Trophoblast cell (in vitro differentiated cells and primary cell): ENCODE results near the gene ATP6V0D1.
A peak's percentile ranks its signal among the peaks of the same experiment; 100 is the strongest.

Experiments used
- DNase-seq, 2 donors: peaks; one replicate each; pipeline ENCODE4 v3.0.0-alpha.2; 2016
- H2AFZ ChIP-seq: 2 replicates; pipeline ENCODE4 v1.6.1; 2013; ENCODE audit warnings: low read length, moderate library complexity, mild to moderate bottlenecking; ENCODE audit not compliant: insufficient read depth, poor library complexity
- H2AK5ac ChIP-seq: 2 replicates; pipeline ENCODE4 v1.6.1; 2013; ENCODE audit warnings: mild to moderate bottlenecking, low read length
- H2BK120ac ChIP-seq: 2 replicates; pipeline ENCODE4 v1.6.1; 2013; ENCODE audit warnings: low read length, mild to moderate bottlenecking, moderate library complexity; ENCODE audit not compliant: insufficient read depth, poor library complexity
- H2BK12ac ChIP-seq: 2 replicates; pipeline ENCODE4 v1.6.1; 2013; ENCODE audit warnings: mild to moderate bottlenecking, low read length, moderate library complexity
- H2BK5ac ChIP-seq: 2 replicates; pipeline ENCODE4 v1.6.1; 2013; ENCODE audit warnings: low read length, low read depth, moderate library complexity, mild to moderate bottlenecking; ENCODE audit not compliant: poor library complexity
- H3K14ac ChIP-seq: 2 replicates; pipeline ENCODE4 v1.6.1; 2013; ENCODE audit warnings: mild to moderate bottlenecking, low read length
- H3K18ac ChIP-seq: 2 replicates; pipeline ENCODE4 v1.6.1; 2013; ENCODE audit warnings: mild to moderate bottlenecking, low read length
- H3K23ac ChIP-seq: 2 replicates; pipeline ENCODE4 v1.6.1; 2013; ENCODE audit warnings: low read length
- H3K27ac ChIP-seq: 2 replicates; pipeline ENCODE4 v1.5.1; 2013; ENCODE audit warnings: low read depth, mild to moderate bottlenecking, inconsistent platforms, low read length, moderate library complexity
- H3K27me3 ChIP-seq: 2 replicates; pipeline ENCODE4 v1.6.1; 2013; ENCODE audit warnings: inconsistent platforms, mild to moderate bottlenecking, low read length, moderate library complexity; ENCODE audit not compliant: insufficient read depth
- H3K36me3 ChIP-seq, 2 experiments: 1 replicate in 1 of 2; 2 replicates in 1 of 2; pipeline ENCODE4 v1.6.1; 2013; ENCODE audit warnings: low read length in 2 of 2, mild to moderate bottlenecking in 2 of 2, moderate library complexity in 1 of 2; ENCODE audit not compliant: insufficient read depth in 2 of 2, control insufficient read depth in 1 of 2
- H3K4ac ChIP-seq: 2 replicates; pipeline ENCODE4 v1.6.1; 2013; ENCODE audit warnings: low read depth, mild to moderate bottlenecking, low read length, moderate library complexity
- H3K4me1 ChIP-seq, 2 experiments: 1 replicate in 1 of 2; 2 replicates in 1 of 2; pipeline ENCODE4 v1.6.1; 2013; ENCODE audit warnings: low read length in 2 of 2, mild to moderate bottlenecking in 2 of 2, moderate library complexity in 1 of 2; ENCODE audit not compliant: insufficient read depth in 2 of 2, control insufficient read depth in 1 of 2
- H3K4me2 ChIP-seq: 2 replicates; pipeline ENCODE4 v1.6.1; 2013; ENCODE audit warnings: inconsistent platforms, mild to moderate bottlenecking, low read length, moderate library complexity
- H3K4me3 ChIP-seq: 2 replicates; pipeline ENCODE4 v1.5.1; 2013; ENCODE audit warnings: mild to moderate bottlenecking, low read depth, low read length, inconsistent platforms
- H3K79me1 ChIP-seq: one replicate; pipeline ENCODE4 v1.6.1; 2013; ENCODE audit warnings: low read length
- H3K79me2 ChIP-seq: 2 replicates; pipeline ENCODE4 v1.6.1; 2013; ENCODE audit warnings: low read length, mild to moderate bottlenecking; ENCODE audit not compliant: control insufficient read depth, insufficient read depth, poor library complexity
- H3K9ac ChIP-seq: 2 replicates; pipeline ENCODE4 v1.6.1; 2013; ENCODE audit warnings: mild to moderate bottlenecking, low read length
- H3K9me3 ChIP-seq: 2 replicates; pipeline ENCODE4 v1.6.1; 2013; ENCODE audit warnings: low read depth, mild to moderate bottlenecking, control low read depth, inconsistent platforms, low read length; ENCODE audit not compliant: insufficient read depth
- H4K12ac ChIP-seq: 2 replicates; pipeline ENCODE4 v1.6.1; 2013; ENCODE audit warnings: low read depth, mild to moderate bottlenecking, low read length, moderate library complexity
- H4K8ac ChIP-seq: 2 replicates; pipeline ENCODE4 v1.6.1; 2013; ENCODE audit warnings: low read depth, mild to moderate bottlenecking, low read length, moderate library complexity
- H4K91ac ChIP-seq: one replicate; pipeline ENCODE4 v1.6.1; 2013; ENCODE audit warnings: low read depth, mild to moderate bottlenecking, low read length, moderate library complexity
- WGBS: extraction: QIAGEN DNeasy Blood & Tissue Kit; methylation state at CpG from one replicate; pipeline ENCODE4 v1.1.7; 2013; ENCODE audit warnings: missing lambda C conversion rate; ENCODE audit not compliant: insufficient read length, insufficient coverage; ENCODE audit errors: extremely low coverage; 5-methylcytosine and 5-hydroxymethylcytosine counted together

Gene ATP6V0D1

DNA sequence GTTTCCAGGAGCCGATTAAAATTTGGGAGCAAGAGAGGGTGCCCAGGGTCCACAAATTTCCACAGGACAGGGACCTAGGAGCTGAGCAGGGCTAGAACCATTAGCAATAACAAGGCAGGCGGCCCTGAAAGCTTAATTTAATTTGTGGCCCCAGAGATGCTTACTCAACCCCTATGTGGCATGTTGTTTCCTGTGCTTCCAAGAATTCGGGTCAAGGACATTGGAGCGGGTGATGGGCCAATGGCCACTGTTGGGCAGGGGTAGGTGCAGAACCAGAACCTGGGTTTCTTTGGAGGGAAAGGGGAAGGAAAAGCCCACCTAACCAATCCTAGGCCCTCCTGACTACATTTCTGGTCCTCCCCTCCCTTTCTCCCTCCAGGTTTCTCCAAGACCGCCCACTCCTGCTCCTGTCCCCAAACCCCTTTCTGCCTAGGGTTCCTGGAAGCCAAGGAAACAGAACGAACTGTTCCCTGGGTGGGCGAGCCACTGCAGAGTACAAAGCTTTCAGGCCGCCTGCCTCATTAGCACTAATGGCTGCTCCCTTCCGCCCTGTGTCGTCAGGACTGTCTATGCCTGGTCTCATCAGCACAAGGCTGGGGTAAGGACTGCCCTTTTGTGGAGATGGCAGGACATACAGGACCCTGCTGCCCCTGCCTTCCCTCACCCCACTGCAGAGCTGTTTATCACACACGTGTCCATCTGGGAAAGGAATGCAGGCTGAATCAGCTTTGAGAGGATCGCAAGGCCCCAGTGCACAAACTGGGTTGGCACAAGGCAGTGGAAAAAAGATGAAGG, 3.0 kb upstream of the ATP6V0D1 start:
- WGBS: no CpG with 5 or more reads among the region's 12 CpGs
- Histone ChIP-seq H3K4me3 (no peak overlapping the region), H3K79me1 (peaks cover 6% of the 10 kb centered on the region), H3K14ac (no peak overlapping the region), H2AFZ (no peak overlapping the region), H3K4ac (no peak overlapping the region), H3K27ac (no peak overlapping the region), H3K79me2 (peaks cover 9% of the 10 kb centered on the region), H2AK5ac (no peak overlapping the region), H3K36me3 (no peaks in the 10 kb centered on the region), H3K18ac (no peak overlapping the region), H4K8ac (no peak overlapping the region), H3K9ac (no peak overlapping the region), H2BK12ac (no peak overlapping the region), H2BK5ac (no peak overlapping the region), H3K4me2 (no peak overlapping the region), H3K4me1 (peaks cover 6% of the 10 kb centered on the region in 2 experiments), H3K27me3 (no peaks in the 10 kb centered on the region), H2BK120ac (no peak overlapping the region), H4K91ac (no peak overlapping the region), H4K12ac (no peak overlapping the region), H3K23ac (no peak overlapping the region), H3K9me3 (peaks cover 2% of the 10 kb centered on the region)
- no peak for DNase-seq

- Histone ChIP-seq H3K4me3 (no peak within 1 kb of the TSS), H3K27ac (no peak within 1 kb of the TSS), H2BK120ac (no peak within 1 kb of the TSS), H3K14ac (no peak within 1 kb of the TSS), H4K91ac (no peak within 1 kb of the TSS), H3K23ac (no peak within 1 kb of the TSS), H3K4me2 (no peak within 1 kb of the TSS), H4K12ac (no peak within 1 kb of the TSS), H3K79me2 (peaks cover 9% of the 10 kb centered on the region), H2AK5ac (no peak within 1 kb of the TSS), H3K79me1 (peaks cover 6% of the 10 kb centered on the region), H3K9me3 (peaks cover 2% of the 10 kb centered on the region), H3K4ac (no peak within 1 kb of the TSS), H3K27me3 (no peaks in the 10 kb centered on the region), H3K36me3 (no peaks in the 10 kb centered on the region), H2BK5ac (no peak within 1 kb of the TSS), H2AFZ (no peak within 1 kb of the TSS), H2BK12ac (no peak within 1 kb of the TSS), H3K4me1 (peaks cover 5 to 6% of the 10 kb centered on the region in 2 experiments), H3K9ac (no peak within 1 kb of the TSS), H4K8ac (no peak within 1 kb of the TSS), H3K18ac (no peak within 1 kb of the TSS)
- no peak for DNase-seq
- no CpG with 5 or more reads among the region's 6 CpGs for WGBS
Observed at GRCh38 chr16:67483150-67483549, 2.2 kb upstream of the ATP6V0D1 start, which contains the start of gene AGRP. Gene AGRP, minus strand, starts transcription at chr16:67483547. Its CDS starts 149 bp downstream, at chr16:67483398.

DNA sequence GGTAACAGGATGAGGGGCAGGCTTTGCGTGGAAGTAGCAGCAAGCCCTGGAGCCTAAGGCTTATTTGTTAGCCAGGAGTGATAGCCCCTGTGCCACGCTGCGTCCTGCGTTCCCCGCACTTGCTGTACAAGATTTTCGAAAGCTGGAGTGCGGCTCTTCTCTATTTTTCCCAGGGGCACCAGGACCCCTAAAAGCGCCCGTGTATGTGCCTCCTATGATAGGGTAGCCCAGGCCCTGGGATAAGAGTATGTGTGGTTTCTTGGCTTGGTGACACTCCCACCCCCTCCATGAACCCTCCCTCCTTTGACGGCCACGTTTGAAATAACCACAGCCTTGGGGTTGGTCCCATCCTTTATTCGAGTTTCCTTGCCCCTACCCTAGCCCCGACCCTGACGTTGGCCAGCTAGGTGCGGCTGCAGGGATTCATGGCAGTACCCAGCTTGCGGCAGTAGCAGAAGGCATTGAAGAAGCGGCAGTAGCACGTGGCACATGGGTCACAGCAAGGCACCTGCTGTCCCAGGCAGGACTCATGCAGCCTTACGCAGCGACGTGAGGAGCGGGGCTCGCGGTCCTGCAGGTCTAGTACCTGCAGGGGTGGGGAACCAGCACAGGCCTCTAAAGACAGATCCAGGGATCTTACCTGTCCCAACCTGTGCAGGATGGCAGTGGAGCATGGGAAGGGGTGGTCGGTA, 1.4 kb upstream of the ATP6V0D1 start:
- Histone ChIP-seq H3K27ac (no peak overlapping the region), H3K14ac (no peak overlapping the region), H2AFZ (no peak overlapping the region), H4K12ac (no peak overlapping the region), H3K79me1 (peaks cover 6% of the 10 kb centered on the region), H2AK5ac (no peak overlapping the region), H2BK5ac (no peak overlapping the region), H3K18ac (no peak overlapping the region), H3K4ac (no peak overlapping the region), H4K8ac (peak overlapping the region; percentile 51), H3K79me2 (peaks cover 9% of the 10 kb centered on the region), H3K4me2 (no peak overlapping the region), H2BK12ac (no peak overlapping the region), H3K4me3 (no peak overlapping the region), H3K9ac (no peak overlapping the region), H3K23ac (no peak overlapping the region), H3K36me3 (no peaks in the 10 kb centered on the region), H3K27me3 (no peaks in the 10 kb centered on the region), H3K4me1 (peaks cover 5 to 6% of the 10 kb centered on the region in 2 experiments), H3K9me3 (peaks cover 2% of the 10 kb centered on the region), H4K91ac (no peak overlapping the region), H2BK120ac (no peak overlapping the region)
- WGBS: no CpG with 5 or more reads among the region's 25 CpGs
- no peak for DNase-seq

- Histone ChIP-seq H3K9me3 (peaks cover 2% of the 10 kb centered on the region), H4K8ac (peak overlapping the region; percentile 92), H3K4me1 (peaks cover 5 to 6% of the 10 kb centered on the region in 2 experiments), H3K14ac (peak overlapping the region; percentile 77), H2BK12ac (peak overlapping the region; percentile 38), H3K27ac (no peak overlapping the region), H3K4me3 (peak overlapping the region; percentile 32), H2AK5ac (peak overlapping the region; percentile 58), H3K23ac (no peak overlapping the region), H2BK5ac (no peak overlapping the region), H2BK120ac (no peak overlapping the region), H4K12ac (peak overlapping the region; percentile 57), H3K4ac (peak overlapping the region; percentile 4), H3K36me3 (no peaks in the 10 kb centered on the region), H3K9ac (no peak overlapping the region), H3K79me1 (peaks cover 6% of the 10 kb centered on the region), H3K18ac (peak overlapping the region; percentile 14), H3K27me3 (no peaks in the 10 kb centered on the region), H3K4me2 (peak overlapping the region; percentile 60), H4K91ac (peak overlapping the region; percentile 64), H3K79me2 (peaks cover 9% of the 10 kb centered on the region), H2AFZ (peak overlapping the region; percentile 74)
- no CpG with 5 or more reads among the region's 17 CpGs for WGBS
- DNase-seq: peak in 1 of 2 donors; percentile 12
Observed at GRCh38 chr16:67481561-67482232, 740 bp upstream of the ATP6V0D1 start.
